Tibial nerve (tissue), 4 donors: ENCODE results near the gene JPH2. TPM values are rescaled to one million over a fixed set of nuclear protein-coding genes. Genes with fewer than 3 reads are reported as not detected.

ENCODE experiments used
- DNase-seq, 2 donors: peaks; one replicate each; pipeline ENCODE4 v3.0.0-alpha.2; 2019; ENCODE audit warnings: low spot score in 2 of 2
- H3K27ac ChIP-seq, 4 donors: fragments of 200-600 bp; sonication (generic) in 3 of 4; one replicate each; pipeline ENCODE4 v1.5.1; 2017 to 2019; ENCODE audit warnings: mild to moderate bottlenecking in 1 of 4
- H3K27me3 ChIP-seq, 2 donors: fragments of 200-600 bp; sonication (generic) in 1 of 2; one replicate each; pipeline versions ENCODE4 v1.5.1 to v1.6.0; 2017 to 2019
- H3K36me3 ChIP-seq, 3 donors: fragments of 200-600 bp; sonication (generic); one replicate each; pipeline ENCODE4 v1.5.1; 2018 to 2019
- H3K4me1 ChIP-seq, 4 donors: fragments of 200-600 bp; sonication (generic) in 3 of 4; one replicate each; pipeline ENCODE4 v1.5.1; 2017 to 2019
- H3K4me3 ChIP-seq, 4 donors: fragments of 200-600 bp; sonication (generic) in 3 of 4; one replicate each; pipeline ENCODE4 v1.5.1; 2017 to 2019; ENCODE audit warnings: mild to moderate bottlenecking in 1 of 4, moderate library complexity in 1 of 4
- H3K9me3 ChIP-seq, 4 donors: fragments of 200-600 bp; sonication (generic) in 3 of 4; one replicate each; pipeline ENCODE4 v1.5.1; 2017 to 2019
- CTCF ChIP-seq, 5 experiments: fragments of 200-600 bp in 3 of 5; fragments of 450-650 bp in 2 of 5; sonication (generic) in 3 of 5; IDR thresholded peaks; one replicate each; pipeline ENCODE4 v1.5.1; 2016 to 2019; ENCODE audit warnings: antibody characterized with exemption in 5 of 5, mild to moderate bottlenecking in 3 of 5, moderate library complexity in 2 of 5
- EP300 ChIP-seq, 2 donors: sonication (generic); formaldehyde crosslinking; IDR thresholded peaks; one replicate each; pipeline ENCODE4 v1.6.1; 2017; ENCODE audit warnings: antibody characterized with exemption in 2 of 2, mild to moderate bottlenecking in 1 of 2
- POLR2A ChIP-seq, 2 donors: fragments of 450-650 bp; IDR thresholded peaks; one replicate each; pipeline ENCODE4 v1.6.1; 2017; ENCODE audit warnings: antibody characterized with exemption in 2 of 2, mild to moderate bottlenecking in 2 of 2, moderate library complexity in 2 of 2
- WGBS, 2 donors: methylation state at CpG; one replicate each; pipeline ENCODE4 v1.1.5; 2018; 5-methylcytosine and 5-hydroxymethylcytosine counted together
- total RNA-seq, 4 donors: library from RNA; depleted of rRNA; stranded (reverse); fragments of >200 nt; gene quantifications; one replicate each; pipeline ENCODE4 v1.1.0, GENCODE V29; 2016

JPH2 gene
- total RNA-seq, 4 donors from 2014 or later = 3.1 to 6.3 (median 5.3) TPM

GRCh38 chr20:44174996-44175765 is 11.8 kb downstream of the JPH2 start:
- H3K9me3 ChIP-seq = no peaks in the 10 kb centered on the region
- H3K36me3 ChIP-seq = no peaks in the 10 kb centered on the region
- no peaks in the 10 kb centered on the region for H3K27me3 ChIP-seq
- DNase-seq = no peak
- no peak overlapping the region for H3K4me3 ChIP-seq
- H3K27ac ChIP-seq = no peak overlapping the region
- H3K4me1 ChIP-seq = no peaks in the 10 kb centered on the region
- TF ChIP-seq EP300 (IDR thresholded peaks at IDR 0.05) (no peak), CTCF (IDR thresholded peaks at IDR 0.05) (no peak), POLR2A (IDR thresholded peaks at IDR 0.05) (no peak)
- 93 to 94% methylated on average over 13 of the region's 13 CpGs for WGBS, 2 donors

GRCh38 chr20:44173846-44174245 is 13.1 kb downstream of the JPH2 start:
- 71 to 85% methylated on average over 8 of the region's 8 CpGs for WGBS, 2 donors

GRCh38 chr20:44173116-44173515 is 13.9 kb downstream of the JPH2 start:
- H3K4me3 ChIP-seq = no peak overlapping the region
- H3K4me1 ChIP-seq = no peaks in the 10 kb centered on the region
- no peaks in the 10 kb centered on the region for H3K27me3 ChIP-seq
- no peak for TF ChIP-seq CTCF (IDR thresholded peaks at IDR 0.05)
- H3K9me3 ChIP-seq = no peaks in the 10 kb centered on the region
- no peak for DNase-seq
- H3K36me3 ChIP-seq = no peaks in the 10 kb centered on the region
- WGBS, 2 donors = 72 to 76% methylated on average over 5 of the region's 5 CpGs
- H3K27ac ChIP-seq = no peak overlapping the region

More at GRCh38 chr20:44173846-44174245, 13.1 kb downstream of the JPH2 start:
- no peak for DNase-seq
- TF ChIP-seq CTCF (IDR thresholded peaks at IDR 0.05) = no peak
- no peak for TF ChIP-seq EP300 (IDR thresholded peaks at IDR 0.05)
- TF ChIP-seq POLR2A (IDR thresholded peaks at IDR 0.05) = no peak
- H3K36me3 ChIP-seq = no peaks in the 10 kb centered on the region
- no peak overlapping the region for H3K4me3 ChIP-seq
- H3K4me1 ChIP-seq = no peaks in the 10 kb centered on the region
- no peaks in the 10 kb centered on the region for H3K9me3 ChIP-seq
- H3K27me3 ChIP-seq = no peaks in the 10 kb centered on the region
- no peak overlapping the region for H3K27ac ChIP-seq

GRCh38 chr20:44172572-44172950 is 14.4 kb downstream of the JPH2 start:
- H3K4me3 ChIP-seq = no peak overlapping the region
- no peaks in the 10 kb centered on the region for H3K36me3 ChIP-seq
- TF ChIP-seq POLR2A (IDR thresholded peaks at IDR 0.05) = no peak
- TF ChIP-seq CTCF (IDR thresholded peaks at IDR 0.05) = no peak
- TF ChIP-seq EP300 (IDR thresholded peaks at IDR 0.05) = no peak
- H3K27me3 ChIP-seq = peaks cover 0 to 2% of the 10 kb centered on the region in 2 donors
- WGBS, 2 donors = 89 to 93% methylated on average over 2 of the region's 2 CpGs
- no peak overlapping the region for H3K27ac ChIP-seq
- no peaks in the 10 kb centered on the region for H3K9me3 ChIP-seq
- no peaks in the 10 kb centered on the region for H3K4me1 ChIP-seq
- DNase-seq = no peak

GRCh38 chr20:44171775-44172571 is 15.0 kb downstream of the JPH2 start:
- Histone ChIP-seq H3K4me3 (no peak overlapping the region), H3K27ac (no peak overlapping the region), H3K9me3 (no peaks in the 10 kb centered on the region), H3K36me3 (no peaks in the 10 kb centered on the region), H3K4me1 (no peaks in the 10 kb centered on the region), H3K27me3 (peaks cover 0 to 4% of the 10 kb centered on the region in 2 donors)
- no peak for DNase-seq
- TF ChIP-seq POLR2A (IDR thresholded peaks at IDR 0.05) (no peak), CTCF (IDR thresholded peaks at IDR 0.05) (no peak), EP300 (IDR thresholded peaks at IDR 0.05) (no peak)
- 62 to 63% methylated on average over 6 of the region's 6 CpGs for WGBS, 2 donors
